Fibroblast of the aortic adventitia (primary cell): ENCODE data around the gene PAX5. TPM values are rescaled to one million over a fixed set of nuclear protein-coding genes. Genes with fewer than 3 reads are reported as not detected.

ENCODE experiments used
- DNase-seq: peaks from one replicate; pipeline ENCODE4 v3.0.0-alpha.2; 2010; ENCODE audit warnings: low read depth
- H3K4me3 ChIP-seq: 2 replicates; pipeline ENCODE4 v1.5.1; 2011; ENCODE audit warnings: low read depth, mild to moderate bottlenecking, control low read depth, low read length, moderate library complexity
- CTCF ChIP-seq: IDR thresholded peaks from 2 replicates; pipeline ENCODE4 v1.5.1; 2011; ENCODE audit warnings: mild to moderate bottlenecking, low read length, control low read depth, inconsistent platforms; ENCODE audit not compliant: insufficient read depth
- total RNA-seq: library from RNA; depleted of rRNA; stranded (reverse); fragments of >200 nt; gene quantifications from 2 replicates; pipeline ENCODE4 v1.2.3, GENCODE V29; 2012; ENCODE audit warnings: low replicate concordance

Gene PAX5
- total RNA-seq, 1 donor = not detected

- DNase-seq = no peak
- H3K4me3 ChIP-seq = no peak overlapping the region
- no peak for TF ChIP-seq CTCF
Measured at GRCh38 chr9:36800455-36800854, 233.6 kb downstream of the PAX5 start.

GRCh38 chr9:36798350-36799065, 235.6 kb downstream of the PAX5 start:
- TF ChIP-seq CTCF = no peak
- DNase-seq = no peak

GRCh38 chr9:36797471-36798220, 236.4 kb downstream of the PAX5 start:
- H3K4me3 ChIP-seq = no peak overlapping the region
- DNase-seq = no peak
- TF ChIP-seq CTCF = no peak

More at GRCh38 chr9:36798350-36799065, 235.6 kb downstream of the PAX5 start:
- H3K4me3 ChIP-seq = no peak overlapping the region

GRCh38 chr9:36796671-36797419, 237.2 kb downstream of the PAX5 start:
- no peak overlapping the region for H3K4me3 ChIP-seq
- no peak for TF ChIP-seq CTCF
- no peak for DNase-seq

- TF ChIP-seq CTCF = no peak
- no peak for DNase-seq
- H3K4me3 ChIP-seq = no peak overlapping the region
Measured at GRCh38 chr9:36794461-36794860, 239.6 kb downstream of the PAX5 start.

GRCh38 chr9:36793277-36793676, 240.8 kb downstream of the PAX5 start:
- no peak overlapping the region for H3K4me3 ChIP-seq
- no peak for TF ChIP-seq CTCF
- no peak for DNase-seq
